GM19193 (cell line): ENCODE results near the gene JRKL.

ENCODE experiments used
- POLR2A ChIP-seq: IDR thresholded peaks from 4 replicates; pipeline ENCODE4 v1.6.1; 2011; ENCODE audit not compliant: insufficient read depth, insufficient read length; ENCODE audit errors: extremely low read depth

JRKL gene

DNA sequence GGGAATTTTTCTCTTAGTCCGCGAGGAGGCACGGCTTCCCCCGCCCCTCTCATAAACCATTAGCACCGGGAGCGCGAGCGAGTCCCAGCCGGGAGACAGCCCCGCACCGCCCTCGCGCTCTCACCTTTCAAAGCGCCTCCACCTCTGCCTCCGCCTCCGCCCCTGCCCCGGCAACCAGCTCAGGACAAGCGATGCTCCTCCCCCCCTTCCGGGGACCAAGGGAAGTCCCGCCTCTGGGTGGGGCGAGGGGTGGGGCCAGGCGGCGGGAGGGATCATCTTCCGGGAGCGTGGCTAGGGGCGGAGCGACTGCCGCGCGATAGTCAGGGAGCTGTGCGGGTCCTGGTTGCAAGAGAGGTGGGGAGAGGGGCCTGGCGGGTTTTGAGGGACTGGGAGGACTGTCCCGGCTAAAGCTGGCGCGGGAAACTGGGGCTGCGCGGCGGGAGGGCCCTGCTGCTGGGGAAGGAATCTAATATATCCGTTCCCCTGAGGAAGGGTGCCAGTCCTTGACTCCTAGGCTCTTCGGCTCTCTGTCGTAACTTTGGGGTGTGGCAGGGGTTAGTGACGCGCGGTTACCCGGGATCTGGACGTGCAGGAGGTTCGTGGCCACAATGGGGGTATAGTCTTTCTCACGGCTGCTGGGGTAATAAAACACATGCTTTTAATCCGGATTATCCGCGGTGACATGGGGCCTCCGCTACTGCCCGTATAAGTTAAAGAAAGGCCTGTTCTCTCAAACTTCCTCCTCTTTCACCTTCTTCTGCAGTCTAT lies at the start of gene JRKL, which contains the start of gene CCDC82:
TSS of gene JRKL (plus strand) at position 294 of the 768 bp plus-strand sequence. CDS start 637 bp downstream, outside the sequence.
TSS of gene CCDC82 (minus strand) at position 193 of the 768 bp plus-strand sequence. CDS start 5,165 bp downstream, outside the sequence.
- peak; percentile 83 for TF ChIP-seq POLR2A

GRCh38 chr11:96340555-96340885 lies 49.3 kb upstream of the JRKL start:
- TF ChIP-seq POLR2A: no peak

DNA sequence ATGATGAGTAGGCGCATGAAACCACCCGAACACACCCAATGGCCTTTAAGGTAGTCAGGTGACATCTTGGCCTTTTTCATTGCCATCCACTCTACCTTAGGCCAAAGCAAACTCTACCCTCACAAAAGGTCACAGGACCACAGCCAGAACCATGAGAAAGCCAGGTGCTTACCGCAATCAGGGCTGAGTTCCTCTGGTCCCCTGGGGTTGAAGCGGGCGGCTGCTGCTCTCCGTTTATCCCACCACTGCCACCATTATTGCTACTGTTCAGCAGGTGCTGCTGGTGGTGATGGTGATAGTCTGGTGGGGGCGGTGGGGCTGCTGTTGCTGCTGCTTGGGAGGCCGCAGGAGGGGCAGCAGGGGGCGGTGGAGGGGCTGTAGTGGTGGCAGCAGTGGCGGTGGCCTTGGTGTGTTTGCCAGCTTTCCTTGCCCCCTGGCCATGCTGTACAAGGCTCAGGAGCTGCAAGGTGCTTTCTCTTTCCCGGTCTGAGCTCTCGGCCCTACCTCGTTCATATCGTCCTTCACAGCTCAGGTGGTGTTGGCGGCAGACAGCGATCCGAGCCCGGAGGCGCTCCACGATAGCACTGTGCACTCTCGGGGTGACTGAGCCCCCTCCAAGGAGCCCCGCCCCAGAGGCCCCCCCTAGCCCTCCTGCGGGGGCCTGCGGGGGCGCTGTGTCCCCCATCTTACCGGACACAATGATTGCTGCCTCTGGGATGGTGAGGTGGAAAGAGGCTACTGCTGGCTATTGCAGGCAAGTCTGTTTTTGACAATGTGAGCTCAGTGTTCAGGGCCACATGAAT lies 48.4 kb upstream of the JRKL start:
- peak; percentile 43 for TF ChIP-seq POLR2A

- no peak for TF ChIP-seq POLR2A
These were observed 47.5 kb upstream of the JRKL start for GRCh38 chr11:96342014-96342960.

- no peak for TF ChIP-seq POLR2A
These were observed 46.7 kb upstream of the JRKL start, which contains the start of gene MAML2 for GRCh38 chr11:96342961-96343711. Gene MAML2, minus strand, starts transcription at chr11:96343195. Its CDS starts 1,300 bp downstream, at chr11:96341895.

- no peak for TF ChIP-seq POLR2A
These were observed 33.0 kb upstream of the JRKL start for GRCh38 chr11:96356848-96357247.

DNA sequence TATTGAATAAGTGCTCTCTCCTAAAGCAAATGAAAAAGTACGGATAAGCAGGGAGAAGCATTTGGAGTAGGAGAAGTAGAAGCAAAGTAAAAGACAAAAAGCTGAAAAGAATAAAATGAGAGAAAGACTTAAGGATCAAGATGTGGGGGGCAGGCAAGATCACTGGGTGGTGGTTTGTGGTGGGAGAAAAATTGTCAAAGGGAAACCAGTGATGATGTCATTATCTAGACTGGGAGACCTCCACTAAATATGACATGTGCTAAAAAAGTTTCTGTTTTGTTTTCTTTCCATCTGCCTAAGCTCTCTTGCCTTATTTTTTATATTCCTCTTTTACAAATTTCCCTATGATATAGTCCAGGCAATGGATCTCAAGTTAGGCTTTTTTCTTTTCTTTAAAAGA lies 32.0 kb upstream of the JRKL start:
- TF ChIP-seq POLR2A: no peak

DNA sequence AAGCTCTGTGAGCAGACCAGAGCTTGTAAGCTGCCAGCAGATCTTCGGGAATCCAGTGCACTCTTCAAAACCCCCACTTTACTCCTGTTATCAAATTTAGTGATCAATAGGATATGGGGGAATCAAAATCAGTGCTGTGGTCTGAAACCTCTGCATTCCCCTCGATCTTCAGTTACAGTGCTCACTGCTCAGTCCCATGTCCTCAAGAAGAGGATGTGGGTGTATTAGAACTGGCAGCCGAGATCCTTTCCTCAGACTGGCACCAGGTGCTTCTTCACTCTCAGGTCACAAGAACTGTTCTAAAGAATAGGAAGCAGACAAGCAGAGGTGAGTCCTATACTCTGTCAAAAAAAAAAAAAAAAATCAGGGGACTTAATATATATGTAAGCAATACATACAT lies 31.5 kb upstream of the JRKL start:
- no peak for TF ChIP-seq POLR2A

- no peak for TF ChIP-seq POLR2A
These were observed 28.0 kb upstream of the JRKL start for GRCh38 chr11:96361778-96362177.

DNA sequence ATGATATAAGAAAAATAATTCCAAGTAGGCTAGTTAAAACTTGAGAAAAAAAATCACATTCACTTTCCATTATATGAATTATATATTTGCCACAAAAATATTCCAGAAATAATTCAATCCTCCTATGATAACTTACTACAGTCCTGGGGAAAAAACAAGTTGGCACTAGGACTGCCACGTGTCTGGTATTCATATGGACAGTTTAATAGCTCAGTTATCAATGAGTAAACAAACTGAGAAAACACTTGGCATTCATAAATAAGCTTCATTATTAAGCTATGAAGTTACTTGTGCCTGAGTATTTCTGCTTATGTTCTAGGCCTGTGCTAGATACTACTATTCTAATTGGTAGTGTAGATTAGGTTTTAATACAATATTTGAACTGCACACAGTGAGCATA lies 24.3 kb upstream of the JRKL start:
- no peak for TF ChIP-seq POLR2A

DNA sequence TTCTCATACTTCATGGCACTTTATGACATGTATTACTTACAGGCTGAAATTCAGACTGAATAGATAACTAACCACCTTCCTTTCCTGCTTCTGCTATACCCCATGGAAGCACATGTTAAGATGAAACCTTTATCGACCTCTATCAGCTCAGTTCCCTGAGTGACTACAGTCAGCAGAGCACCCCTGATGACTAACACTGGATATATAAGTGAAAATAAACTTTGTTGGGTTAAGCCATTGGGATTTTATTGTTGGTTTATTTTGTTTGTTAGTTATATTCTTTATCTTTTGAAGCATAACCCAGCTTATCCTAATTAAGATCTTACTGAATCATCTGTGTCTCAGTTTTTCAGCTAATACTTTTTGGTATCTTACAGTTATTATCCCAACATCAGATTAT lies 23.8 kb upstream of the JRKL start:
- no peak for TF ChIP-seq POLR2A

GRCh38 chr11:96367342-96367741 lies 22.5 kb upstream of the JRKL start:
- TF ChIP-seq POLR2A: no peak

- TF ChIP-seq POLR2A: no peak
These were observed 16.0 kb upstream of the JRKL start for GRCh38 chr11:96373826-96374225.

- TF ChIP-seq POLR2A: no peak
These were observed 13.0 kb upstream of the JRKL start for GRCh38 chr11:96376796-96377195.
